ENCODE data around the gene ACIN1. TPM values are rescaled to one million over a fixed set of nuclear protein-coding genes. Genes with fewer than 3 reads are reported as not detected.

Gene ACIN1
- total and polyA plus RNA-seq, 2 of the 13 experiments (the other 11 are each of a cell fraction or from before 2014, with no cell fraction given): 165 to 183 TPM

- TF ChIP-seq ARID5B (CRISPR knock-in tag; IDR thresholded peaks at IDR 0.05): peak; percentile 35; the same call in 1 of the 2 replicates
- TF ChIP-seq ZNF703 (CRISPR knock-in tag; IDR thresholded peaks at IDR 0.05; ENCODE audit: borderline replicate concordance): no peak
- peak; percentile 69; the same call in 1 of the 2 replicates for TF ChIP-seq MTF2 (CRISPR knock-in tag; IDR thresholded peaks at IDR 0.05; ENCODE audit: borderline replicate concordance)
- TF ChIP-seq PRPF4 (IDR thresholded peaks at IDR 0.05; ENCODE audit: low read depth, low read length, poor library complexity, severe bottlenecking): no peak
- no peak for TF ChIP-seq MXI1 (IDR thresholded peaks at IDR 0.05; ENCODE audit: borderline replicate concordance, low read depth, low read length)
- no peak for TF ChIP-seq FOSL1 (CRISPR knock-in tag; IDR thresholded peaks at IDR 0.05; ENCODE audit: borderline replicate concordance)
- peak; percentile 55; the same call in 1 of the 2 replicates for TF ChIP-seq IRF9 (CRISPR knock-in tag; IDR thresholded peaks at IDR 0.05; ENCODE audit: borderline replicate concordance)
- TF ChIP-seq REXO4 (CRISPR knock-in tag; IDR thresholded peaks at IDR 0.05; ENCODE audit: borderline replicate concordance): no peak
- TF ChIP-seq ZNF124 (CRISPR knock-in tag; IDR thresholded peaks at IDR 0.05): no peak
- no peak for TF ChIP-seq ZBTB46 (CRISPR knock-in tag; IDR thresholded peaks at IDR 0.05; ENCODE audit: borderline replicate concordance)
- TF ChIP-seq BHLHE40 (IDR thresholded peaks at IDR 0.05; ENCODE audit: low read length): no peak
- no peak for TF ChIP-seq ZFP62 (CRISPR knock-in tag; IDR thresholded peaks at IDR 0.05)
- no peak; the same call in 1 of the 2 replicates for TF ChIP-seq ZNF776 (CRISPR knock-in tag; IDR thresholded peaks at IDR 0.05)
- no peak for TF ChIP-seq USF2 (IDR thresholded peaks at IDR 0.05; ENCODE audit: low read depth, low read length)
- no peak for TF ChIP-seq USF2 (CRISPR knock-in tag; IDR thresholded peaks at IDR 0.05; ENCODE audit: borderline replicate concordance)
- TF ChIP-seq CENPT (CRISPR knock-in tag; IDR thresholded peaks at IDR 0.05; ENCODE audit: low read depth): no peak
- peak; percentile 71 for TF ChIP-seq ZNF737 (CRISPR knock-in tag; IDR thresholded peaks at IDR 0.05; ENCODE audit: borderline replicate concordance)
Measured at GRCh38 chr14:23104591-23105347, 9.8 kb upstream of the ACIN1 start, which contains the start of gene CIROP (continued).

All from HepG2 (cell line).